PFSK-1 (cell line): Measurements from ENCODE around the gene COL18A1.

Experiments
- POLR2AphosphoS5 ChIP-seq: IDR thresholded peaks from 2 replicates; pipeline ENCODE4 v1.6.1; 2012; ENCODE audit warnings: low read depth, mild to moderate bottlenecking, control low read depth, low read length, moderate library complexity
- SIN3A ChIP-seq: IDR thresholded peaks from 2 replicates; pipeline ENCODE4 v1.6.1; 2012; ENCODE audit warnings: mild to moderate bottlenecking, low read length, moderate library complexity, borderline replicate concordance; ENCODE audit not compliant: insufficient read depth
- TAF1 ChIP-seq: IDR thresholded peaks from 2 replicates; pipeline ENCODE4 v1.6.1; 2012; ENCODE audit warnings: low read length, control low read depth, borderline replicate concordance; ENCODE audit not compliant: insufficient read depth
- TF ChIP-seq, protein P1 (sequence below), 2 experiments: IDR thresholded peaks; 2 replicates each; pipeline versions ENCODE4 v1.6.1 to v1.8.0; 2011 to 2012; ENCODE audit warnings: low read depth in 2 of 2, low read length in 2 of 2, control low read depth in 1 of 2, inconsistent platforms in 1 of 2, mild to moderate bottlenecking in 1 of 2, moderate library complexity in 1 of 2; ENCODE audit not compliant: insufficient read depth in 1 of 2

DNA sequence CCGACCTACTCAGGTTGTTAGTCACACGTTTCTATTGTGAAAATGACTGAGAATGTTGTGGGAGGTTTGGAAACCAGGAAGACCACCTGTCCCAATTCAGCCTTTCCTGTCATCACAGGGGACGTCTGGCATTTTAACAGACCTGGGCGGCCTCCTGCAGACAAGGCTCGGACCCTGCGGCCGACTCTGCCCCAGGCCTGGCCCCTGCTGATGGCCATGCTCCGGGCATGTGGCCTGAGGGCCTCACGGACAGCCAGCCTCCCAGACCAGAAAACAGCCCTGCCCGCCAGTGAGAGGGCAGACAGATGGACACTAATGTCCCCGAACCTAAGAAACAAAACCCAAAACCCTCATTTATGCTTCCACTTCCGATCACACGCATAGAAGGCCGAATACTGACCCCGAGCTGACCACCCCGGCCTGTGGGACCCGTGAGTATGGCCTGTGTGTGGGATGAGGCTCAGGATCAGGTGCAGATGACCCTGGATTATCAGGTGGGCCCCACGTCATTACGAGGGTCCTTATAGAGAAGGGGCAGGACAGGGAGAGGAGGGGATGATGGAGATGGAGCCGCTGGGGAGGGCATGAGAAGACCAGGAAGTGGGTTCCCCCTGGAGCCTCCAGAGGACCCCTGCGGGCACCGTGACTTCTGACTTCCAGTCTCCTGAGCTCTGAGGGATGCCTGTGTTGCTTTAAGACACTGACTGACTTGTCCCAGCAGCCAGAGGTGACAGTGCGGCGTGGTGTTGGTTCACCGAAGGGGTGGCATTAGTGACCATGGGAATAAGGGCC lies 9.6 kb downstream of the COL18A1 start:
- TF ChIP-seq POLR2AphosphoS5 (no peak), TAF1 (no peak), SIN3A (no peak)
- TF ChIP-seq, protein P1, sequence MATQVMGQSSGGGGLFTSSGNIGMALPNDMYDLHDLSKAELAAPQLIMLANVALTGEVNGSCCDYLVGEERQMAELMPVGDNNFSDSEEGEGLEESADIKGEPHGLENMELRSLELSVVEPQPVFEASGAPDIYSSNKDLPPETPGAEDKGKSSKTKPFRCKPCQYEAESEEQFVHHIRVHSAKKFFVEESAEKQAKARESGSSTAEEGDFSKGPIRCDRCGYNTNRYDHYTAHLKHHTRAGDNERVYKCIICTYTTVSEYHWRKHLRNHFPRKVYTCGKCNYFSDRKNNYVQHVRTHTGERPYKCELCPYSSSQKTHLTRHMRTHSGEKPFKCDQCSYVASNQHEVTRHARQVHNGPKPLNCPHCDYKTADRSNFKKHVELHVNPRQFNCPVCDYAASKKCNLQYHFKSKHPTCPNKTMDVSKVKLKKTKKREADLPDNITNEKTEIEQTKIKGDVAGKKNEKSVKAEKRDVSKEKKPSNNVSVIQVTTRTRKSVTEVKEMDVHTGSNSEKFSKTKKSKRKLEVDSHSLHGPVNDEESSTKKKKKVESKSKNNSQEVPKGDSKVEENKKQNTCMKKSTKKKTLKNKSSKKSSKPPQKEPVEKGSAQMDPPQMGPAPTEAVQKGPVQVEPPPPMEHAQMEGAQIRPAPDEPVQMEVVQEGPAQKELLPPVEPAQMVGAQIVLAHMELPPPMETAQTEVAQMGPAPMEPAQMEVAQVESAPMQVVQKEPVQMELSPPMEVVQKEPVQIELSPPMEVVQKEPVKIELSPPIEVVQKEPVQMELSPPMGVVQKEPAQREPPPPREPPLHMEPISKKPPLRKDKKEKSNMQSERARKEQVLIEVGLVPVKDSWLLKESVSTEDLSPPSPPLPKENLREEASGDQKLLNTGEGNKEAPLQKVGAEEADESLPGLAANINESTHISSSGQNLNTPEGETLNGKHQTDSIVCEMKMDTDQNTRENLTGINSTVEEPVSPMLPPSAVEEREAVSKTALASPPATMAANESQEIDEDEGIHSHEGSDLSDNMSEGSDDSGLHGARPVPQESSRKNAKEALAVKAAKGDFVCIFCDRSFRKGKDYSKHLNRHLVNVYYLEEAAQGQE (IDR thresholded peaks at IDR 0.05; ENCODE audit: insufficient read depth in 1 of 2, low read depth in 2 of 2, low read length in 2 of 2), result no peak
